Midbrain (tissue), 1 donor: ENCODE data around the gene SLC26A2.

Source experiments
- DNase-seq: peaks from one replicate; lab custom pipeline; 2025; lab: John Stamatoyannopoulos, UW

The SLC26A2 gene

DNA sequence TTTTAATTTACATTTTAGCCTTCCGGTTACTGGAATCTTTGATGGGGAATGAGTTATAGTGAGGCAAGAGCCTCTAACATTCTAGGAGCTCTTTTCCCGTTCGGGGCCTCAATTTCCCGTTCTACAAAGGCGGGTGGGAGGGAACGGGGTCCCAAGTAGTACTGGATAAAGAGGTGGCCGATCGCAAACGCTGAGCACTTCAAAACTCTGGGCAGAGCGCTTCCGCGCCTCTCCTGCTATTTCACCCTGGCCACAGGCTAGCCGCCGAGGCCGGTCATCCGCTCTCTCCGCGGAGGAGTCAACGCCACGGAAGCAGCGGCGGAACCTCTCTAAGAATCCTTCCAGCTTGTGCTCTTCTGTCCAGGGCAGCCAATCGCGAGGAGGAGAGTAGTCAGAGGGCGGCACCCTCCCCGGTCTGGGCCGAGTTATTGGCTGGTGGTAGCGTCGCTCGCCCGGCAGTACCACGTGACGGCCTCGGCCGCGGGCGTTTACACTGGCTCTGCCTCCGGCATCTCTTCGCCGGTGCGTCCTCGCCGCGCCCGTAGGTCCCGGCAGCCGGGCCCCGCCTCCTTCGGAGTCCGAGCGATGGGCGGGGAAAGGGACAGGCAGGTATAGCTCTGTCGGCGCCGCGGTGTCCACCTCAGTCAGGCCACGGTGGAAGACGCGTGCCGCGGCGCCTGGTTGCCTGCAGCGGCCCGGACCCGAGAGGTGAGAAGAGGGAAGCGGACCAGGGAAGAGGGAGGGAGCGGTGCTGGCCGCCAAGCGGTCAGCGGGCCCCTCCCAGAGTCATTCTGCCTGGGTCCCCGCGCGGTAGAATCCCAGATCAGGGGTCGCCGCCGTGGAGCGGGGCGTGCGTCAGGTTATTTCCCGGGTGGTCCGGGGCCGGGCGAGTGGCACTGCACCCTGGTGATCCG lies at the start of gene SLC26A2:
TSS of gene SLC26A2 (plus strand) at position 487 of the 914 bp plus-strand sequence. CDS start 16,895 bp downstream, outside the sequence.
- peak; percentile 98 for DNase-seq

DNA sequence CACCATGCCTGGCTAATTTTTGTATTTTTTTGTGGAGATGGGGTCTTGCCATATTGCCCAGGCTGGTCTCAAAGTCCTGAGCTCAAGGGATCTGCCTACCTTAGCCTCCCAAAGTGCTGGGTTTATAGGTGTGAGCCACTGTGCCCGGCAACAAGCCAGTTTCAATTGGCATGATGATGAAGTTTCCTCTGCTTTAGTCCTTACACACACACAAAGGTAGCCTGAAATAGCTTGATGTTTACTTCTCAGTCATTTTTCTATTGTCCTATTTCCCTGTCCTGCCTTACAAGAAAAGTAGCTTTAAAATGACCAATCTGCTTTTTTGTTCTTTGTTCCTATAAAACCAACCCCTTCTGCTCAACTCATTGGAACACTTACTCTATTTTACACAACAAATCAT lies 49.5 kb upstream of the SLC26A2 start:
- no peak for DNase-seq

DNA sequence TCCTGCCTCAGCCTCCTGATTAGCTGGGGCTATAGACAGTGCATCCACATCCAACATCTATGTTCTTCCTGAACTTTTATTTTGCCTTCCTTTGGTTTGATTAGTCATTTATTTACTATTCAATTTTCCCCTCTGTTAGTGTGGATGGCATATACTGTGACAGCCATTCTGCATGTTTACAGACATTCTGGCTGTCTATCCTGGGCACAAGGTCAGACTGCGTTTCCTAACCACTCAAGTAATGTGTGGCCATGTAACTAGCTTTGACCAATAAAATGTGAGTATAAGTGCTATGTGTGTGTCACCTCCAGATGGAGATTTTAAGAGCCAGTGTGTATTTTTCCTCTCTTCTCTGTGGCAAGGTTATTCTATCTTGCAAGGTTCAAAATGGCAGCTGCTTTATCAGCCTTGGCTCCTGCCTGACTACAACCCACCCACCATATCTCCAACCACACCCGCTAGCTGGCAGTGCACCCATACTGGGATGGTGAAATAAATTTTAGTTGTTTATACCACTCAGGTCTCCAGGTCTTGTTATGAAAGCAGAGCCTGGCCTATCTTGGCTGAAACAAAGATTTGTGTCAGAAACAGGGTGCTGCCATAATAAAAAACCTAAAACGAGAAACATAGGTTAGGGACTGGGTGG lies 48.2 kb upstream of the SLC26A2 start:
- DNase-seq = no peak

DNA sequence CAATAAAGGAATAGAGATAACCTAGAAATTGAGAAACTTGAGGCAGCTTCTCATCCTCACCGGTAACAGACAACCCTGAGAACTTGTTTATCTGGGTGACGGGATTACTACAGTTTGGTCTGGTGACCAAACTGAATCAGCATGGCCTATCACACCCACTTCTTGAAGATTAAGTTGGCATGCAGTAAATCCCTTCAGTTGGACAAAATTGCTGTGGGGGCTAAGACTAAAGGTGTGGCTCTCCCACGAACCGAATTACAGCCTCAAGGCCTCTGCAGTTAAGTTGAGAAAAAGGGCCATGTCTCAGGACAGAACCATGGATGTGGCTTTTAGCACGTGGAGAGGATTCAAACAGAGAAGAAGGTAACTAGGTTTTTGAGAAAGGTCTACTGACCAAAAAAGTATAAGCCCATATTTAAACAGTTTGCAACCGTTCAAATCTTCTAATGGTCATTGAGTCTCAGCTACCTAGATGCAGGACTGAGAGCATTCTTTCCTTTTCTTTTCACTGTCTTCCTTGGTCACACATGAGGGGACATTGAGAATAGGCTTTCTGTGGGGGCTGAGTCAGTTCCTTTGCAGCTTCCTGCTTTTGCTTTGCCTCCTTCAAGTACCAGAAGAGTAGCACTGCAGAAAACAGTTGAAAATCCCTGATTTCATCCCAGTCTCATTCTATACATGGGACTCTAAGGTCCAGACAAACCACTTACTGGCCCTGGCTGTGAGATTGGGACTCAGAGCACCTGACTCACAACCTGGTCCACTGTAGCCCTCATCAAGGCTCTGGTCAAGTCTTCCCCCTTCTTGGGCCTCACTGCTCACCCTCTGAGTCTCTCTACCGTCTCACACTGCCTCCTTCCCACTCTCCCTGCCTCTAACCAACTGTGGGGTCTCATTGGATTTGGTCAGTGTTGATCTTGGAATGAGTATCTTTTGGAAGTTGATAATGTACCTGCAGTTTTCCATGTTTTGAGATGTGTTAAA lies 46.8 kb upstream of the SLC26A2 start:
- DNase-seq = no peak

DNA sequence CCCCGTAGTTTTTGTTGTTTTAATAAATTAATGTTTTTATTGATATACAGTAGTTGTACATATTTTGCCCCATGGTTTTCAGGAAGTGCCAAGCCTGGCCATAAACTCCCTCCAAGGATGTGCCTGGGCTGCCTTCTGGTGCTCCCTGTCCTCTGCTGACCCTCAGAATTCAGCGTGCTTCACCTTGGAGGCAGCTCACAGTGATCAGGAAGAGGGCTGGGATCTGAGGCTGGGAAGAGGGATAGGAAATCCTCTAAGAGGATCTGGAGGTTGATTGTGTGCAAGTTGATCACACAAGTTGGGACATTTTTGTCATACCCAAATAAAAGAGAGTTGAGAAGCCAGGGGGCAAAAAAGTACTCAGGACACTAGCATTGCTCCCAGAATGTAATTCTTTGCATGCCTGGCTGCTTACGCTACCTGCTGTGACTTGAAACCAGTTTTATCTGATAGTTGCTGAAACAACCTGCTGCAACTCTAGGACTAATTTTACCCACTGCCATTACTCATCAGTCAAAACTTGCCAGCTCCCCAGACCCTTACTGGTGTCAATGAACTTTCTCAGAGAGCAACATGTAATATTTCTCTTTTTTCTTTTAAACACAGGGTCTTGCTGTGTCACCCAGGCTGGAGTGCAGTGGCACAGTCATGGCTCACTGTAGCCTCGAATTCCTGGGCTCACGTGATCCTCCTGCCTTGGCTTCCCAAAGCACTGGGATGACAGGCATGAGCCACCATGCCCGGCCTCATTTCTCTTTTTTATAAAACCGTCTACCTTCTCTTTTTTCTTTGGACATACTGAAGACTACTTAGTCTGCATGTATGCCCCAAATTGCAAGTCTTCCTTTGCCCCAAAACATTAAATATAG lies 44.9 kb upstream of the SLC26A2 start:
- DNase-seq = no peak

DNA sequence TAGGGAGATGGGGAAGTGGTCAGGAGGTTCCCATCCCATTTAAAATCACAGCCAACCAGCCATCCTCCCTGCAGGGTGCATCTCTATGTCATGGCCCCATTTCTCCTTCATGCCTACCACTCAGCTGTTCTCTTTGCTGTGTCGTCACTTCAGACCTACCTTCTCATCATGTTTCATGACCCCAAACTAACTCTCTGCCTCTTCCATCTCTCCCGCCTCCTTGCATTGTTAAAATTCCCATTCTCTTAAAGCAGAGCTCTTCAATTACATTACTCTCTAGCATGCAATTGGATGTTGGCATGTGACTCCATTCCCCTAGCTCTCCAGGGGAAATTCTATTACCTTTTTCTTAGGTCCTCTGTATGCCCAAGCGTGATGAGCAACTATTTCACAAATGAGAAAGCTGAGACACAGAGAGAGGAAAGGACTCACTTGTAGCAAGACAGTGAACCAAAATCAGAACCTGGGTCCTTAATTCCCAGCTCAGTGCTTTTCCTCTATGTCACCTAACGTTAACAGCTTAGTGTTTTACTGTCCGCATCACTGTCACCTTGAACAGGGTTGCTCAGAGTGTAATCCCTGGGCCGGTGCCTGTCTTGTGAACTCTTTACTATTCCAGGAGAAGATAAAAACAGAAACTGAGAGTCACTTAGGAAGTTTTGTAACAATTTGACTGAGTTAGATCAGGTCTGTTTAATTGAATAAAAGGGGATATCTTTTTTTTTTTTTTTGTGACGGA lies 44.1 kb upstream of the SLC26A2 start:
- DNase-seq = no peak

DNA sequence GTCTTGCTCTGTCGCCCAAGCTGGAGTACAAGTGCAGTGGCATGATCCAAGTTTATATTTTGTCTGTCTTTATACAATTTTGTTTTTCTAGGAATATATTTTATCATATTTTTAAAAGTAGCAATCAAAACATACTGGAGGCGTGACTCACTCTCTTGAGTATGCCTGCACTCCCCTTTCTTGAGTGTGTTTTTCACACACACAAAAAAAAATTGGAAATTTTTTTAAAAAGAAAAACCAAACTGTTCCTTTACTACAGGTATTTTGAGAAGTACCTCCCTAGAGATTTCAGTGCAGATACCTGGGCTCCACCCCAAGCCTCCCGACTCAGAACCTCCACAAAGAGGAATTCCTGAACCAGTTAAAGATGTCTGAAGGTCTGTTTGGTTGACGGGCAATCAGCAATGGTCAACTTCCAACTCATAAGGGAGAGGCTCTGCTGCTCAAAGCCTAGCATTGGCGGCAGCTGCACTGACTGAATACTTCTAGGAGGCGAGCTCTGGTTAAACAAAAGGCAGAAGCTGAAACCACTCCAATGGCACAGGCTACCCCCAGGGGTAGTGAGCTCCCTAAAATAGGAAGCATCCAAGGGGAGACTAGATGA lies 43.4 kb upstream of the SLC26A2 start:
- no peak for DNase-seq

DNA sequence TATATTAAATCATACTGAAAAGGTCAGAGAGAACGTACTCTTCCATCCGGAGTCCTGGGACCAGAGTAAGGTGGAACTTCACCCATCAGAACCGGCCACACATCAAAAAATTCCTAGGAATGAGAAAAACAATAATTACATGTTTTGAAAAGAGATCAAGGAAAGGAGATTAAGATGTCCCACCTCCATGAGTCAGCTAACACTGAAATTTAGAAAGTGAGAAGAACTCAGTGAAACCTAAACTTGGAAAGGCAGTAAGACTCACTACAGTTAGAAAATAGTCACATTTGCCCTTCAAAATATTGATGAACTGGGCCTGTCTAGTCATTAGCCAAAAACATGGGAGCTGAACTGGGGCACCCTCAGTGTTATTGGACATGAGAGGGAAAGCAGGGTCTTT lies 39.0 kb upstream of the SLC26A2 start:
- no peak for DNase-seq

DNA sequence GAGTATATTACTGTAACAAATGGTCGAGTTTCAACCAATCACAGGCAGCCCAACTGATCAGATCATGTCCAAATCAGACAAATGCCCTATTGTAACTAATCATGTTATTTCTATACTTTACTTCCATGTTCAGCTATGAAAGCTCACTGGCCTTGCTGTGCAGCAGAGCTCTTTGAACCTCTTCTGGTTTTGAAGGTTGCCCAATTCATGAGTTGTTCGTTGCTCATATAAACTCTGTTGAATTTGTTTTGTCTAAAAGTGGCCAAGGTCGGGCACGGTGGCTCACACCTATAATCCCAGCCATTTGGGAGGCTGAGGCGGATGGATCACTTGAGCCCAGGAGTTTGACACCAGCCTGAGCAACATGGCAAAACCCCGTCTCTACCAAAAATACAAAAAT lies 37.6 kb upstream of the SLC26A2 start:
- no peak for DNase-seq

DNA sequence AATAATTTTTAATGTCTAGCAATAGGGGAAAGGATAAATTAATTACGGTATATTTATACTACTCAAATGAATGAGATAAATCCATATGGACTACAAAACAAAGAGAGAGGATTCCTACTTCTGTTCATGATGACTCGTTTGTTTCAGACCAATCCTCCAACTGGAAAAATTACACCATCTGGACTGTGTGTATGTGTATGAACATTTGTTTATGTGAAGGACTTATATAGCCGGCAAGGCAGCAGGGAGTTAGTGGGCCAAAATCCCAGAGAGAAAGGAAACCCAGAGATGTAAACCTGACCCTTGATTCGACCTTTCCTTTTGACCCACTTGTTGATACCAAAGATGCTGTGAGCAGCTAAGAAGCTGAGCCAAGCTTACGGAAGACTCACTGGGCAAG lies 36.1 kb upstream of the SLC26A2 start:
- DNase-seq = no peak

DNA sequence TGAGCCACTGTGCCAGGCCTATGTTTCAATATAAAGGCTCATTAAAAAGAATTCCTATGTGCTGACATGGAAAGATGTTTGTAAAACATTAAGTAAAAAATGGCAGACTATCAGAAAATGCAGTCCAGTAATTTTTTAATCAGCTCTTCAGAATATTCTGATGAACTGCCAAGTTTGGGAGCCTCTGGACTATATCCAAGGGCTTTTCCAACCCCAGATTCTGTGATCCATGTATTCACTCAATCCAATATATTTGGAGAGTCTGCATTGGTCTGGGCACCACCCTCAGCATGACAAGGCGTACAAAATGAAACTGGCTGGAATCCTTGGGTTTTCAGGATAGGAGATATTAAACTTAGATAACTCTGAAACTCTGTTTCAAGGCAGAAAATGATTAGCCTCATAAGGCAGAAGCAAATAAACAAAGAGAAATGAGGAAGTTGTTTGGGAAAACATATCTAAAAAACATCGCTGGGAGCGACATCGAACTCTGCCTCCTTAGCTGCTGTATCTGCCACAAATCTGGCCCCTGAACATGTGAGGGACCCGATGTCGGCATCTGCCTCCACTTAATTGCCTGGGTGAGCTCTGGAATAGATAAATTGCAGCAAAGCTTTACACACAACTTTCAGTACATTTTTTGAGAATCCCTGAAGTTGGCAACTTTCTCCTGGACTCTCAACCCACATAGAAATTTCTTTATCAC lies 30.4 kb upstream of the SLC26A2 start:
- DNase-seq = no peak

DNA sequence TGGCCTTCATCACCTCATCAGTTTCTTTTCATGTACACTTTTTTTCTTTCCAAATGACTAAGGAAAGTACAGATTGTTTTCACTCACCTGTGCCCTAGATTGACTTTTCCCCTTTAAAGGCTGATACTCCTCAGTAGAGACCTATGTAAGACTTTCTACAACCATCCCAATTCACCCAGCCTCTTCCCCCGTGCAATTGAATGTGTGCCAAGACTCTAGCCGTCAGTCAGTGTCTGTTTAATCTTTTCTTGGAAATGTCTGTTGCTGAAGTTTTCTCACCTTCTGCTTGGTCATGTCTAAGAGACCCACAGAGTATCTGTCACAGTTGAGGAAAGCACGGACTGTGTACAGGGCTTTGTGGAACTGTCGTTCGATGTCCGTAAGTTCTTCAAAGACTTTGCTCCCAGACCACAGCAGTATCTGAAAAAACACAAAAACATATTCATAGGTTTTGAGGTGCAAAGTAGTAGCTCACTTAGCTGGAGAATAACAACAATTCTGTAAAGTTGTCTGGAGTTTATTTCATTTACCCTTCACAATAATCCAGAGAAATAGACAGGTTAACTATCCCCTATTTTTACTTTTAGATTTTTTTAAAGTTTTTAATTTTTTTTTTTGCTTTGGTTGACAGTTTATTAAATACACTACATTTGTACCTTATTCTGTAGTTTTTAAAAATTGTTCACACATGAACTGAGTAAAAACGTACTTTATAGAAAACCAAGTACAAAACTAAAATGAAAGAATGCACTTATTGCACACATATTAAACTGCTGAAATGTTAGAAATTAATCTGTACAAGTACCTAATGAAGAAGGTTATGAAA lies 29.6 kb upstream of the SLC26A2 start:
- DNase-seq = no peak

DNA sequence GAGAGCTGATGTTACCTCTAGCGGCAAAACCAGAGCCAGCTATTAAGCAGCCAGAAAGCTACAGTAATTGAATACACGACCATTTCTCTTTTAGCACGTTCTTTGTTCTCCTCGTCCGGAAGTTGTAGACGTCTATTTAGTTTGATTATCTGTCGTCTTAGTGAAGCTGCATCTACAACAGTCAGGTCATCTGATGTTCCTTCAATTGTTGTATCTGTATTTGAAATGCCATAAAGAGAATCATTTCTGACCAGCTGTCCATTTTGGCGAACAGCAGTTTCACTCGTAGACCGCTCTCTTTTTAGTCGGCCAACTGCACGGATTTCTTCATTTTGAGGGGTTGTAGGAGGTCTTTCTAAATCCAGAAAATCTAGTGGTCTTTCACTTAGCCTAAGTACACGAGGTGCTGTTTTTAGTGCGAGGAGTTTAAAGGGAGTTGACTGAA lies 28.5 kb upstream of the SLC26A2 start:
- DNase-seq = no peak

DNA sequence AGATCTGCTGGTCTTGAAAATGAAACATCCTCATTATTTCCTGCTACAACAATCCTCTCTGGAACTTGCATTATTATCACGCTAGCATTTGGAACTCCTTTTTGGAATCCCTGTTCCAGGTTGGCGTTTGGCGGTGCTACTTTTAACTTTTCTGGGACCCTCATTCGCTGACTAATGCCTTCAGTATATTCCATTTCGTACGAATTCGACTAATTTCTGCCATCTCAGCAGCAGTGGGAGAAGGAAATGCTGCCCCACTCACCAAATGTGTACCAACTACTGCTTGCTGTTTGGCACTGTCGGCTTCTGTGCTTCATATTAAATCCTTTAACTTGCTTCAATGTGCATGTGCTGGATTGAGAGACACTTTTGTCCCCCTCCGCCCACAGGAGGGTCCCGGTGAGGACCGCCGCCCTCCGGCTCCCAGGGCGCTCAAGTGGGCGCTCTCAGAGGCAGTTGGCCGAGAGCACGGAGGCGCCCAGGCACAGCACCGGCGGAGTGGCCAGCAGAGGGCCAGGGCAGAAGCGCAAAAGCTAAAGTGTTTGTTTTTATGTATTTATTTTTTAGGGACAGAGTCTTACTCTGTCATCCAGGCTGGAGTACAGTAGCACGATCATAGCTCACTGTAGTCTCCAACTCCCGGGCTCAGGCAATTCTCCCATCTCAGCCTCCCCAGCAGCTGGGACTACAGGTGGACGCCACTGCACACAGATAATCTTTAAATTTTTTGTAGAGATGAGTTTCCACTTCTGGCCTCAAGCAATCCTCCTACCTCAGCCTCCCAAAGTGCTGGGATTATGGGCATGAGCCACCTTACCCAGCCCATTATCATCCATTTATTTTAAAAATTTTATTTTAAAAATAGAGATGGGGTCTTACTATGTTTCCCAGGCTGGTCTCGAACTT lies 27.9 kb upstream of the SLC26A2 start:
- DNase-seq = no peak

DNA sequence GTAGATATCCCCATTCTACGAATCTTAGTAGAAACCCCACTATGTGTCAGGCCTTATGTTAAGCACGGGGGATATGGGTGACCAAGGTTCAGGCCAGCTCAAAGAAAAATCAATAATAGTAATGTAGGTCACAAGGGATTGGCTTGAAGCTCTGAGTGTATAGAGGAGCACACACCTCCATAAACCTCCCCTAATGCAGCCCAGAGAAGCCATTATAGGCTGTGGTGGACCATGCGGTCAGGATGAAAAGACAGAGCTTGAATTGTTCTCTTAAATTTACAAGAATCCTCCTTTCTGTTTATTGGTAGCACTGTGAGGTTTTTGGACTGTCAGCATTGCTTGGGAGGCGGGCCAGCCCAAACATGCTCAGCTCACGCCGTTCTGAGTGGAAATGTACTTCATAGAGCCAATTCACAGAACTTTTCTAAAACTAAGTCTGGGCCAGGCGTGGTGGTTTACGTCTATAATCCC lies 25.1 kb upstream of the SLC26A2 start:
- no peak for DNase-seq

DNA sequence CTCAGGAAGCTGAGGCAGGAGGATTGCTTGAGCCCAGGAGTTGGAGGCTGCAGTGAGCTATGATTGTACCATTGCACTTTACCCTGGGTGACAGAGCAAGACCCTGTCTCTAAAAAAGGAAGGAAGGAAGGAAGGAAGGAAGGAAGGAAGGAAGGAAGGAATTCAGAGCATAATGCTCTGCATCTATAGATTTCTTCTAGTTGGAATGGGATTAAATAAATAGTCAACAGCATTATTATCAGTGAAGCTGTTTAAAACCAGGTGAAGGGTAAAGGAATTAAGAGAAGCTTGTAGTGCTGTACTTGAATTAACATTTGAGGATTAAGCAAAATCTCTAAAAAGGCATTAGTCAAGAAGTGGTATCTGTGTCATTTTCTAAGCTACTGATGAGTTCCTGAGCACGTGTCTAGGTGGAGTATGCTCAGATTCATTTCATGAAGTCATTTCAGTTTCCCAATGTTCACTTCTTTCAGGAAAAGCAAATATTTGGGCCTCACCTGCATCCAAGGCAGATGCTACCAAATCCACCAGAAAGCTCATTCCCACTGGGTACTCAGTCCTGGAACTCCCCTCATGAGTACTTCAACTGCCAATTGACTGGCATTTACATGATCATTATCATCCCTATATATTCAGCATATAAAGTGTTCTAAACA lies 24.4 kb upstream of the SLC26A2 start:
- DNase-seq = no peak

DNA sequence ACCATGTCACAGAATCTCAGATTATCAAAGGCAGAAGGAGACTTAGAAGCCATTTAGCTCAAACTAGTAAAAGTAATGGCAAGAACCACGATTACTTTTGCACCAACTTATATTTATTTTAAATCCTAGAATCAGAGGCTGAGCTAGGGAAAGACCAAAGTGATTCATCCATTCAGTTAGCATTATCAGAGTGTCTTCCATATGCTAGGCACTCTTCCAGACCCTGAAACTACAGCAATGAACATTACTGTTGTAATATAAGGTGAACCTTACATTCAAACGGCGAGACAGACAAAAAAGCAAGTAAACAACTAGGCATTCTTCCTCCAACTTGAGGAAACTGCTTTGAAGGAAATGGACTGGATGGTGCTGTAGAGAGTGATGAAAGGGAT lies 23.9 kb upstream of the SLC26A2 start:
- DNase-seq = no peak
